ENCODE data around the gene CDC25B.

CDC25B gene

DNA sequence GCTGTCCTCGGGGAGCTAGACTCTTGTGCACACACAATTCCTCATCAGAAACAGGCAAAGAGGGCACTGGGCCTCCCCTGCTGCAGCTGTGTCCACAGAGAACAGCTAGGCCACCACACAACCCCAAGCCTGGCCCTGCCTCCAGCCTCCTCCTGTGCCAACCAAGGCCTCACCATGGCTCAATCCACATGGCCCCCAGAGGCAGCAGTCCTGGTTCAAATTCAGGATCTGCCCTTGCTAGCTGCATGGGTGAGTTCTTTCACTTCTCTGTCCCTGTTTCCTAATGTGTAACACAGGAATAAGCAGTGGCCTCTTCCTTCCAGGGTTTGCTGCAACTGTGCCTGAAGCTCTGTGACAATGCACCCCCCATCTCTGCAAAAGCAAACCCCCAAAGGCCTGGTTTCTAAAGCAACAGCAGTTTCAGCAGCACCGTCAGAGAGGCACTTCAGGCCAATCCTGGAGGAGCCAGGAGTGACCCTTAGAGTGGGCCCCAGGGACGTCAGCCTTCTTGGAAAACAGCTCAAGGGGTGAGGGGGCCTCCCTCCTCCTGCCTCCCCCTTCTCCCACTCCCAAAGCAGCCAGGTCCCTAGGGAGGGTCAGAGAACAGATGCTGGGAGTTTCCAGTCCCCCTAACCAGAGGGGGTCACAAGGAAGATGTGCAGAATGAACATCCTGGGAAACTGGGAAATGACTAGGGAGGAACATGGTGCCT, 30.8 kb upstream of the CDC25B start:
- DNase-seq = no peak

GRCh38 chr20:3766422-3767109, 29.5 kb upstream of the CDC25B start:
- no peak for DNase-seq

- DNase-seq = no peak
Observed at GRCh38 chr20:3767110-3767426, 29.0 kb upstream of the CDC25B start.

DNA sequence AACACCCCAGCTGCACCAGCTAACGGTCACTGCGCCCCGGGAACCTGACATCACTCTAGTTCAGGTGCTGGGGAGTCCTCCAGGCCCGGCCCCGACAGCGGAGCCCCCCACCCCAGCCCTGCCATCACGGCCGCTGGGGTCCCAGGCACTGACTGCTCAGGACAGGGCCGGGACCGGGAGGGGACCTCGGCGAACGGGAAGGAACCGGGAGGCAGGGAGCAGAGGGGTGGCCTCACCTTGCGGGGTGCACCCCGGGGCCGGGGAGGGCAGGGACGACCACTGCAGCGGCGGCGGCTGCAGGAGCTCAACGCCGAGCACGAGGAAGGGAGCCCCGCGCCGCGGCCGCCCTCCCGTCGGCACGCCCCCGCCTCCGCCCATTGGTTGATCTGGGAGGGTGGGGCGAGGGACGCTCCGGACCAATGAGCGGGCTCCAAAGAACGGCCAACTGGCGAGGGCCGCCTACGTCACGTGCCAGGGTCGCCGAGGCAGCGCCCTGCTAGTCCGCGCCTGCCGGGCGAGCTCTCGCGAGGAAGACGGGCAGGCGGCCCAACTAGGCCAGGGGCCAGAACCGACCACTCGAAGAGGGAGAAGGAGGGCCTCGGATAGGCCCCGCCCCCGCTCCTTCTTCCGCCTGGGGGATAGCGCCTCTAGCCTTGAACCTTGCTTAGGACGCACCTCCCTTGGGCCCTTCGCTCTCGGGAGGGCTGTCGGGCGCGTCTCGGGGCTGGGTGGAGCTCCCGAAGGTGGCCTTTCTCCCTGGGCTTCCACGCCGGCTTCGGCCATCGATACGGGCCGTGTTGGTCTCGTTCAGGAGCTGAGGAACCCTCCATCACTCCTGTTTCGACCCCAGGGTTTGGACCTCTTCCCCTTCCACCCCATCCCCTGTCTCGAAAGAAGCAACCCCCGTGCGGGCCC, 28.4 kb upstream of the CDC25B start, which contains the start of gene ADISSP:
Gene ADISSP, minus strand, starts transcription at position 327 of the 915 bp plus-strand sequence. CDS start 7,653 bp downstream, outside the sequence.
- DNase-seq = peak; percentile 98

- DNase-seq = peak; percentile 51 to 71
Observed at GRCh38 chr20:3768342-3769130, 27.6 kb upstream of the CDC25B start.

GRCh38 chr20:3771552-3772058, 24.5 kb upstream of the CDC25B start:
- no peak for DNase-seq

DNA sequence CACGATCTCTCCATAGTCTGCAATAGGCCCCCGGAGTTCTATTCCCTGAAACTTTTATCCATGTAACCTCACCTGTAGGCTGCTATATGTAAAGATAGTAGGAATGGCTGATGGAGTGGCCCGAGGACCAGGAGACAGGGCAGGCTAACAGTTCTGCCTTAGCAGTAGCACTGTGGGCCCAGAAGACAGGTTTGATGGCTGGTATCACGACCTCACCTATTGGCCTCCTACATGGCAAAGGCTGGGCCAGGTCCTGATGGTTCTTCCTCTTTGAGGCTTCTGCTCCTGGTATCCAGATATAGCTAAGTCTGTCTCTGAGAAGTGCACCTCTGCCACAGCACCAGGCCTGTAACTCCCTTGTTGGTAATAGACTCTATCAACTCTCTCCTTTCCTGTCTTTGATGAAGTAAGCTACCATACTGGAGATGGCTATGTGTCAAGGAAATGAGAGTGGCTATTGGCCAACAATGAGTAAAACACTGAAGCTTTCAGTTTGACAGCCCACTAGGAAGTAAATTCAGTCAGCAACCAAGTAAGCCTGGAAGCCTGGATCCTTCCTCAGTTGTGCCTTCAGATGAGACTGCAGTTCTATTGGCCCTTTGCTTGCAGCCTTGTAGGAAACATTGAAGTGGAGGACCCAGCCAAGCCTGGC, 20.5 kb upstream of the CDC25B start:
- no peak for DNase-seq

GRCh38 chr20:3777381-3777715, 18.8 kb upstream of the CDC25B start:
- DNase-seq = no peak

GRCh38 chr20:3777716-3778629, 18.1 kb upstream of the CDC25B start:
- peak in 1 of 2 donors; percentile 45 for DNase-seq

DNA sequence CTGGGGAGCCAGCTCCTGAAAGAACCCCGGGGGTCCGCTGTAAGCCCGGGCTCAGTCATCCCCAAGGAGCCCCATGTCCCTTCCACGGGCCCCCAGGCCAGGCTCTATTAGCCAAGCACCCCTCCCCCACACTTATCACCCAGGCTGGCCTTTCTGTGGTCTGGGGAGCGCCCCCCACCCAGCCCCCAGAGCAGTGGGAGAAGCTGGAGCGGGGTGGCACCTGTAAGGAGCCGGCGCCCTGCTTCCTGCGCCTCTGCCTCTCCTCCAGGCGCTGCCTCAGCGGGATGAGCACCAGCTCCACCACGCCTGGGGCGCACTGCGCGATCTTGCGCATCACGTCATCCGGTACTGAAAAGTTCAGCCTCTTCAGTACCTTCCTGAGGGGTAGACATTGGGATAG, 17.1 kb upstream of the CDC25B start:
- no peak for DNase-seq

DNA sequence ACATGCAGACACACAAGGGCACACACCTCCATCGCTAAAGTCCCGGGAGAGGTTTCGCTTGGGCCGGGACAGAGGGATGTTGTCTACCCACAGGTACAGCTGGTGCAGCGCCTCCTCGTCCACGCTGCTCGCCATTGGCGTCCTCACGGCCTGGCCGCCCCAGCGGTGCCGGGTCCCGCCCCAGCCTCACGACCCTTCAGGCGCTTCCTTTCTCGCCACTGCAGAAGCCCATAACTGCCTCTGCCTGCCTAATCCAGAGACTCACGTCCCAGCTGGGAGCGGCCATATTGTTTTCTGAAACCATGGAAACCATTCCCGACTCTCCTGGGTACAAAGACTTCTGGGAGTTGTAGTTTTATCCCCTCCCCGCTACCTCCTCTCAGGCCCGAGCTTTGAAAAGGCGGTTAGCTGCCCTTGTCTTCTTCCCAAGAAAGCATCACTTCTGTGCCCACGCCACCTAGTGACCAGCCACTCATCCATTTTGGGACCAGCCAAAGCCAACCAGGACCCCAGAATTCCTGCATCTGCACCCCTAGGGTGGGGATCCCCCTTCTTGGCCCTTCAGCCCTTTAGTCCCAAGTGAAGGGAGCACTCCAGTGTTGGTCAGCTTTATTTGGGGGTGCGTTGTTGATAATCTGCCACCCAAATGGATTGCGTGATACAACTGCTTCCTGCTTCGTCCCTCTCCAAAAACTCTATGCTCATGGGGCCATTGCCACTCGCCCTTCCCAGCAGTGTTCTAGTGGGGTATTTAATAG, 14.8 kb upstream of the CDC25B start, which contains the start of gene SPEF1:
Gene SPEF1, minus strand, starts transcription at position 296 of the 758 bp plus-strand sequence. Its CDS starts 161 bp downstream, at position 135.
- peak; percentile 78 to 92 for DNase-seq

- DNase-seq = no peak
Observed at GRCh38 chr20:3782597-3782996, 13.5 kb upstream of the CDC25B start.

DNA sequence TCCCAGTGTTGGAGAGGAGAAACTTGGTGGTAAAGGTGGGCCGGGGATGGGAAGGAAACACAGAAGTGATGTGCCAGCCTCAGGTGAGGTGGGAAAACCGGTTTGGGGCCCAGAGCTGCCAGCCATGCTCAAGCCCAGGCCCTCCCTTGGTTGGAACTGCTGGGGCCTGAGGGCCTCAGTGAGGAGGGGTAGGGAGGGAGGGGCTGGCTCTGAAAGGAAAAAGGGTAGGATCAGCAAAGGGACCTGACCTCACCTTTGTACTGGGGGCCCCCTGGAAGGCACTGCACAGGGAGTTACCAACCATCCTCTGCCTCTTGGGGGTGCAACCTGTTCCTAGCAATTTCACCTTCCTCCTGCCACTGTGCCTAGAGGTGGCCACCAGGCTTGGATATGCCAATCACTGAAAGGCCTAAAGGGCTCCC, 13.0 kb upstream of the CDC25B start:
- DNase-seq = no peak

DNA sequence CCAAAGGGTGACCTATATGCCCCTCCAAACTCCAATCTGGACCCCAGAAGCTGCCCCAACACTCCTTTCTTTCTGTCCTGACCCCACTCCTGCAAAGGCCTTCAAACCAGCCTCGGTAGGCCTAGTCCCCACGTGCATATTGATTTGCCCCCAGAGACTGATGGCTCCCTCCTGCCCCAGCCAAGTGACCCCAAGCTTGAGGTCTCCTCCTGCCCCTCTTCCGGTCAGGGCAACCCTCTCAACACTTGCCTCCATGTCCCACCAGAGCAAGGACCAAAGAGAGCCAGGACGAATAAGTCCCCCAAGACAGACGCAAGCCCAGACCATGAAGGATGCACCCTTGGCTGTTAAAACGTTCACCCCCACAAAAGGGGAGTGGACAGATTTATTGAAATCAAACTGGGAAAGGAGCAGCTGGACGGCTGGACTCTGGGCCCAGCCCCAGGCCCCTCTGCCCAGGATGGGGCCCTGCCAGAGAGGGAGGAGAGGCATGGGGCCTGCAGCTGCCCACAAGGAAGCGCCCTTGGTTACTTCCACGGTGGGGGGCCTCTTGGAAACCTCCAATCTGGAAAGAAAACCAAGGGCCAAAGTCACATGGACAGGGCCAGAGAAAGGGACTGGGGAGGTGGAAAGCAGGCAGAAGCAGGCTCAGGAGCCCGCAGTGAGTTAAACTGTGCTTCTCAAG, 12.5 kb upstream of the CDC25B start:
- no peak for DNase-seq

- no peak for DNase-seq
Observed at GRCh38 chr20:3784216-3784853, 11.8 kb upstream of the CDC25B start.

GRCh38 chr20:3784863-3785239, 11.3 kb upstream of the CDC25B start:
- no peak for DNase-seq

- no peak for DNase-seq
Observed at GRCh38 chr20:3785240-3786125, 10.6 kb upstream of the CDC25B start.

GRCh38 chr20:3786126-3786484, 10.0 kb upstream of the CDC25B start:
- DNase-seq = peak in 1 of 2 donors; percentile 19

All from hippocampal formation (tissue), 2 donors.